Renal cortex interstitium (tissue), 11 donors: ENCODE results near the gene TOR2A. TPM values are rescaled to one million over a fixed set of nuclear protein-coding genes. Genes with fewer than 3 reads are reported as not detected.
"Not testable (repeated sequence)": the region's sequence is repeated elsewhere in the genome, so short reads cannot be mapped to it uniquely, and the experiment has no call there.

Experiments
- DNase-seq, 11 donors: peaks; one replicate each; pipeline ENCODE4 v3.0.0-alpha.2; 2013; ENCODE audit warnings: low read depth in 9 of 11, low spot score in 4 of 11; ENCODE audit errors: extremely low read depth in 1 of 11
- polyA plus RNA-seq, 3 donors: library from polyadenylated mRNA; unstranded; fragments of 120-200 nt; gene quantifications; one replicate each; pipeline ENCODE4 v1.2.1, GENCODE V29; 2013; ENCODE audit not compliant: insufficient read length in 3 of 3

TOR2A gene
- polyA plus RNA-seq, 3 donors: 12.1 to 19.0 (median 13.6) TPM

DNA sequence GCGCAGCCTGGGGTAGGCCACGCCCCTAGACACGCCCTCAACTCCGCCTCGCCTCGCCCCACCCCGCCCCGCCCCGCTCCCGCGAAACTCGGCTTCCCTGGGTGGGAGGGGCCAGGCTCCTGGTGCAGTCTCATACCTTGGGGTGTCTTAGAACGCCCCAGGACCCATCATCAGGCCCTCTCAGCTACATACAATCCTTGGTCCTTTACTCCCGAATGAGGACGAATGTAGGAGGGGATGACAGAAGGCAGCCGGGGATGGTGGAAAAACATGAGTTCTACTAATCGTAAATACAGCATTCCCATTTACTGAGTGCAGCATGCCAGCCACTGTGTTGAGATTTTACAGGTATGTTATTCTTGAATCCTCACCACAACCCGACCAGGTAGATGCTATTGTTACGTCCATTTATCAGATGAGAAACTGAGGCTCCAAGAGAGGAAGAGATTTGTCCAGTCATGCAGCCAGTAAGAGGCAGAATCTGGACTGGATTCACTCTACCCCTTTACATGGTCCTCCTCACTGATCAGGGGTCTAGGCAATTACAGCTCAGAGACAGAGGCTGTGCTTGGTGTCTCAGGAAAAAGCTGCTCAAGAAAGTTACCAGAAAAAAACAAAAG is 36.6 kb upstream of the TOR2A start:
- DNase-seq: no peak

- peak; percentile 88 to 98 (median 96) for DNase-seq
Observed at GRCh38 chr9:127770905-127771569, 35.9 kb upstream of the TOR2A start.

- DNase-seq: no peak
Observed at GRCh38 chr9:127770583-127770904, 35.5 kb upstream of the TOR2A start.

DNA sequence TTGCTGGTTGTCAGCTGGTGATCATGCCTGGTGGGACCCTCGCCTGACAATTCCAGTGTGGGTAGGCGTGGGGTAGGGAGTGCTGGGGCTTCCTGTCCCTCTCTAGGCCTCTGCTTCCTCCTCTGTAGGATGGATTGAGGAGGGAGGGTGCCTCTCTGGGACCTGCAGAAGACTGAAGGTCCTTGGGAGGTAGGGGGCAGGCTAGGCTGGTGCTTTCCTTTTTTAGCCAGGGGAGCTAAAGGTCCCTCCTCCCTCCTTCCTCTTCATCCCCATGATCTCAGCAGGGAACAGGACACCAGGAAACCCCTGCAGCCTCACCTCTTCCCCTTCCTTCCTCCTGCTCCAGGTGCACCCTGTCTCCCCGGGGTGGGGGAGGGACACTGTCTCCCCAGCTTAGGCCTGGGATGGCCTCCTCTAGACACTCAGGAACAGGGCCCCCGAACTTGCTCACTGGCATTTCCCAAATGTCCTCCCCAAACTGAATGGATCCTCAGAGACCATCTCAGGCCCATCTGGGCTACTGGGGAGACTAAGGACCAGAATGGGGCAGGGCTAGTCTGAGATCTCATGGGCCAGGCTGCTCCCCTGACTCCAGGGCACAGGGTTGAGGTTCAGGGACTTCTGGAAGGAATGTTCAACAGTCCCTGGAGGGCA is 35.0 kb upstream of the TOR2A start:
- no peak for DNase-seq

DNA sequence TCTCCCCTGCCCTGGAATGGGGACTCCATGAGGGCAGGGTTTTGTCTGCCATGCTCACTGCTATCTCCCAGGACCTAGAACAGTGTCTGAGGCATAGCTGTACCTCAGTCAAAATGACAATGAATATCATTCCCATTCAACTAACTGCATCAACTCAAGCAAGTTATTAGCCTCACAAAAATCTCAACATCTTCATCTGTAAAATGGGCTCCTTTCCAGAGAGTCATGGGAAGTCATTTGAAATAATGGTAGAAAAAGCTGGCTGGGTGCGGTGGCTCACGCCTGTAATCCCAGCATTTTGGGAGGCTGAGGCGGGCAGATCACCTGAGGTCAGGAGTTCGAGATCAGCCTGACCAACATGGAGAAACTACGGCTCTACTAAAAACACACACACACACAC is 34.0 kb upstream of the TOR2A start:
- DNase-seq: no peak

GRCh38 chr9:127768698-127769097 is 33.6 kb upstream of the TOR2A start:
- no peak for DNase-seq

GRCh38 chr9:127767909-127768331 is 32.8 kb upstream of the TOR2A start:
- peak in 1 of 11 donors; percentile 48 for DNase-seq

DNA sequence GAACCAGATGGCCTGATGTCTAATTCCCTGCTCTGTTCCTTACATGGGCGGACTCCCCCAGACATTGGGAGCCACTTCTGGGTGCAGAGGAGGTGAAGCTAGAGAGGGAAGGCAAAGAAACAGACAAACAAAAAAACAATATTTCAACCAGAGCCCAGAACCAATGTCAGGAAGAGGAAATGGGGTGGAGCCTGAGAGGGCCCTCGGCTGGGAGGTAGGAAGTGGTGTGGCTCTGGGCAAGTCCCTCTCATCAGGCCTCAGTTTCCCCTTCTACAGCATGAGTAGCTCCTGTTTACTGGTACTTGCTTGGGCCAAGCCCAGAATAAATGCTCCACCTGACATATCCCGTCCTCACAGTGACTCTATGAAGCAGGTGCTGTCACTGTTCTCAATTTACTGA is 32.3 kb upstream of the TOR2A start:
- DNase-seq: no peak

DNA sequence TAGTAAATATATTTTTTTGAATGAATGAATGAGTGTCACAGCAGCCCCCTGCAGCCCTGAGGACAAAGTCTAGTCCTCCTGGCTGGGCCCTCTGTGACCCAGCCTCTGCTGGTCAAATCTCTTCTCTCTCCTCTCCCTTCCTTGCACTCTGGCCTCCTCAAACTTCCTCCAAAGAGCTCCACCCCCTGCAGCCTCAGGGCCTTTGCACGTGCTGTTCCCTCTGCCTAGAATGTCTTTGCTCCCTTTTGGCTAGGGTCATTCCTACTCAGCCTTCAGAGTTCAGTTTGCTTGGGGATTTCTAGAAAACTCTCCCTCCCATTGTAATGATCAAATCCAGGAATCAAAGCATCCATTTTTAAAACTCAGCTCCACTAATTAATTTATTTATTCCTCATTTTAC is 30.3 kb upstream of the TOR2A start:
- no peak for DNase-seq

DNA sequence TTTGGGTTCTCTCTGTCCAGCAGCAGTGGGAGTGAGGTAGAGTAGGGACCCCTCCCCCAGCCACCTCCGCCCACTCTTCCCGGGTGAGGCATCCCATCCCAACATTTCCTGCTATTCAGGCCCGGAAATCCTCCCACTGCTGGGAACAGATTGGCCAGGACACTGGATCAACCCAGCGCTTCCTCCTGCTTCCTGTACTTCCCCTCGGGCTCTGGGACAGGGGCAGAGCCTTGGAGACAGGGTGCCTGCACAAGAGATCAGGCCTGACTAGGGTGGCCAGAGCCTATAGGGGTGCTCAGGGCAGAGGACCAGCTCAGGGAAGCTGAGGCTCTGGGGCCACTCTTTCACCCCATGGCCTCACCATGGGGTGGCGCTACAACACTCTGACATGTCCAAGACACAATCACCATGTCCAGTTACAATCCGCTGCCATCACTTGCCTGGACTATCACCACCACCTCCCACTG is 28.9 kb upstream of the TOR2A start:
- DNase-seq: no peak

GRCh38 chr9:127762111-127762676 is 27.1 kb upstream of the TOR2A start:
- DNase-seq: no peak

- DNase-seq: no peak
Observed at GRCh38 chr9:127761491-127761956, 26.4 kb upstream of the TOR2A start.

DNA sequence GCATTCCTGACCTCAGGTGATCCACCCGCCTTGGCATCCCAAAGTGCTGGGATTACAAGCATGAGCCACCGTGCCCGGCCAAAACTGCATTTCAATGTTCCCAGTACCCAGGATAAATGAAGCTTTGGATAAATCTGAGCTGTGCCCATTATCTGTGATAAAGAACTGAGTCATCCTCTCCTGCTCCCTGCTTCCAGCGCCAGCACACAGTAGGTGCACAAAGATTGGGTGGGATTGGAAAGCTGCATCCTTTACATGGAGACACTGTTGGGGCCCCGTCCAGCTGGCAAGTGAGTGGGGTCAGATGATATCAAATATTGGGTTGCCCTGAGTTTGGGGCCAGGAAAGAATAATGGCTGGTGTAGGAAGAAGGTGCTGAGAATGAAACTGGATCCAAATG is 26.0 kb upstream of the TOR2A start:
- no peak for DNase-seq

- DNase-seq: no peak
Observed at GRCh38 chr9:127758843-127759242, 23.7 kb upstream of the TOR2A start.

DNA sequence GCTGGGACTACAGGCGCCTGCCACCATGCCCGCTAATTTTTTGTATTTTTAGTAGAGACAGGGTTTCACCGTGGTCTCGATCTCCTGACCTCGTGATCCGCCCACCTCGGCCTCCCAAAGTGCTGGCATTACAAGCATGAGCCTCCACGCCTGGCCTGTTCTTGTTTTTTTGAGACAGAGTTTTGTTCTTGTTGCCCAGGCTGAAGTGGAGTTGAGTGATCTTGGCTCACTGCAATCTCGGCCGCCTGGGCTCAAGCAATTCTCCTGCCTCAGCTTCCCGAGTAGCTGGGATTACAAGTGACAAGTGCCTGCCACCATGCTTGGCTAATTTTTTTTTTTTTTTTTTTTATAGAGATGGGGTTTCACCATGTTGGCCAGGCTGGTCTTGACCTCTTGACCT is 21.7 kb upstream of the TOR2A start:
- not testable (repeated sequence) for DNase-seq

- DNase-seq: no peak
Observed at GRCh38 chr9:127756233-127756632, 21.1 kb upstream of the TOR2A start.

- no peak for DNase-seq
Observed at GRCh38 chr9:127755061-127756060, 20.3 kb upstream of the TOR2A start.

DNA sequence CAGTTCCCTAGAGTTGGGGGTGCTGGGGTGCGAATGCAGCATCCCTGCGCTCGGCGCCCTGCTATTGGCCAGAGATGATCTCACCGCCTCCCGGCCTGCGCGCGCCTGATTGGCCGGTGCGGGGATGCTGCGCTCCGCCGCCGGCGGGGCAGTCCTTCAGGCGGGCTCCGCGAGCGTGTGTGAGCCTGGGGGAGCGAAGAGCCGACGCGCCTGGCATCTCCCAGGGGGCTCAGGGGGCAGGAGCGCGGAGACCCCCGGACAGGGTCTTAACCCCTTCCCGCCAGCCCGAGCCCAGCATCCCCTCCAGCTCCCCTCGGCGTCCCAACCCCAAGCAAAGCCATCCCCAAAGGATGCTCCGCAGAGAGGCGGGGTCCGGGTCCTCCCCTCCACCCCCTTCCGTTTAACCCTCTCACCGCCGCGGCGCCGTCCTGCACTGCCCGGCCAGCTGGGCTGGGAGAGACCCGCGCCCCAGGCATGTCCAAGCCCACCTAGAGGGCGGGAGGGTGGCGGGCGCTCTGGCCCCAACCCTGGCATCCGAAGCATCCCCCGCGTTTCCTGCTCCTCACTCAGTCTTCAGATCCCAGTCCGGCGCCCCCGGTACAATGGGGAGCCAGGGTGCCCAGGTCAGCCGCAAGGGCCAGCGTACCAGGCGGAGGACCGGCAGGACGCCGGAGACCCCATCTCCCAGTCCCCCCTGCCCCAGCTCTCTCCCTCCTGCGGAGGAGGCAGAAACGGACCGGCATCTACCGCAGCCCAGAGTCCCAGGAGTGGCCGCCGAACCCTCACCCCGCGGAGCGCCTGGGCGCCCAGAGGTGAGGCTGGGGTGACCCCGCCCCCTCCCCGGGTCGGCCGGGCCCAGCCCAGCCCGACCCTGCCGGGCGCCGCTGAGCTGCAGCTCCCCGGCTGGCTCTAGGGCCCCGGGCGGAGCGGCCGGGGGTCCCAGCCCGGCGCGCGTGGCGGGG is 19.3 kb upstream of the TOR2A start:
- DNase-seq: no peak
